ENCODE results near the gene ATP6V0A1. TPM values are rescaled to one million over a fixed set of nuclear protein-coding genes. Genes with fewer than 3 reads are reported as not detected.
"Not testable (repeated sequence)": the region's sequence is repeated elsewhere in the genome, so short reads cannot be mapped to it uniquely, and the experiment has no call there.

The ATP6V0A1 gene
- total RNA-seq, 5 donors from 2014 or later (not counting 1 experiment from before 2014, with no cell fraction given): 11.1 to 18.0 (median 14.9) TPM

DNA sequence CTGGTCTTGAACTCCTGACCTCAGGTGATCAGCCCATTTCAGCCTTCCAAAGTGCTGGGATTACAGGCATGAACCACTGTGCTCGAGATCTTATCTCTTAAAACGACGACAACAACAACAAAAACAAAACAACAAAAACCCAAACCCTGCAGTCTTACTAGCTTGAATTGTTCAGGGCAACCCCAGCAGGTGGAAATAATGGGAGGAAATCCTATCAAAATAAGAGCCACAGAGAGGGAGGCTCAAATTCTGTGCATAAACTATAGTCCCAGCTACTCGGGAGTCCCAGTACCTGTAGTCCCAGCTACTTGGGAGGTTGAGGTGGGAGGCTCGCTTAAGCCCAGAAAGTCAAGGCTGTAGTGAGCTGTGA is 16.5 kb upstream of the ATP6V0A1 start:
- ChIA-PET CTCF (interaction anchor here in 1 of 2 donors (1.1 to 1.5 kb wide), 2 partner anchors 15 to 18 kb away, joined by 5 to 6 read pairs; no protein-coding TSS in a partner anchor), POLR2A (interaction anchor here in 1 of 2 donors (0.6 kb wide), 1 partner anchor 1120 kb away, joined by 4 read pairs; no protein-coding TSS in a partner anchor)
- no peaks in the 10 kb centered on the region for H3K9me3 ChIP-seq
- H3K27me3 Mint-ChIP-seq: peaks cover 0 to 2% of the 10 kb centered on the region in 2 donors
- H3K4me3 Mint-ChIP-seq: no peak overlapping the region
- DNase-seq (no peak), ATAC-seq (replicated peaks in 1 of 4) (no peak)
- no peak overlapping the region for H3K27ac ChIP-seq (ENCODE audit: low read length)
- peak overlapping the region; percentile 41 to 58 for H3K27ac Mint-ChIP-seq
- 29% methylated on average over 1 of the region's 5 CpGs for WGBS (ENCODE audit: insufficient coverage)
- peaks cover 9 to 14% (median 12%) of the 10 kb centered on the region in 3 donors for H3K4me1 Mint-ChIP-seq
- H3K36me3 Mint-ChIP-seq: no peaks in the 10 kb centered on the region
- no peaks in the 10 kb centered on the region for H3K36me3 ChIP-seq (ENCODE audit: control insufficient read depth in 2 of 2, extremely low read depth in 1 of 2, insufficient read depth in 1 of 2, low read length in 1 of 2)
- peaks cover 0 to 7% of the 10 kb centered on the region in 2 experiments for H3K4me1 ChIP-seq (ENCODE audit: control insufficient read depth in 1 of 2, extremely low read depth in 1 of 2, insufficient read depth in 2 of 2, low read length in 2 of 2)
- peaks cover 0 to 10% of the 10 kb centered on the region in 2 experiments for H3K27me3 ChIP-seq (replicated peaks in 1 of 2; ENCODE audit: control insufficient read depth in 2 of 2, extremely low read depth in 1 of 2, insufficient read depth in 2 of 2, low read length in 1 of 2)
- H3K4me3 ChIP-seq (ENCODE audit: control insufficient read depth in 1 of 2, extremely low read depth in 1 of 2, low read length in 1 of 2): no peak overlapping the region
- no peaks in the 10 kb centered on the region for H3K9me3 Mint-ChIP-seq

DNA sequence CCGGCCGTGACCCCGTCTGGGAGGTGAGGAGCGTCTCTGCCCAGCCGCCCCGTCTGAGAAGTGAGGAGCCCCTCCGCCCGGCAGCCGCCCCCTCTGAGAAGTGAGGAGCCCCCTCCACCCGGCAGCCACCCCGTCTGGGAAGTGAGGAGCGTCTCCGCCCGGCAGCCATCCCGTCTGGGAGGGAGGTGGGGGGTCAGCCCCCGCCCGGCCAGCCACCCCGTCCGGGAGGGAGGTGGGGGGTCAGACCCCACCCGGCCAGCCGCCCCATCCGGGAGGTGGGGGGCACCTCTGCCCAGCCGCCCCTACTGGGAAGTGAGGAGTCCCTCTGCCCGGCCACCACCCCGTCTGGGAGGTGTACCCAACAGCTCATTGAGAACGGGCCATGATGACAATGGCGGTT is 9.5 kb upstream of the ATP6V0A1 start:
- not testable (repeated sequence) for H3K4me3 Mint-ChIP-seq

DNA sequence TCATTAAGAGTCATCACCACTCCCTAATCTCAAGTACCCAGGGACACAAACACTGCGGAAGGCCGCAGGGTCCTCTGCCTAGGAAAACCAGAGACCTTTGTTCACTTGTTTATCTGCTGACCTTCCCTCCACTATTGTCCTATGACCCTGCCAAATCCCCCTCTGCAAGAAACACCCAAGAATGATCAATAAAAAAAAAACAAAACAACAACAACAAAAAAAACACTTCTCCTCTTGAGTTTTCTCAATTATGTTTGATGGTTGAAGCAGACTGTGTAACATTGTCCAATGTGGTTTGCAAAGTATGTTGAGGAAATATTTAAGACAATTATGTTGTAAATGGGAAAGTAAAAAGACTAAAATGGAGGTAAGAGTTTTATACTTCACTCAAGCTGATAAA is 8.8 kb upstream of the ATP6V0A1 start:
- H3K4me1 Mint-ChIP-seq; H3K9me3 Mint-ChIP-seq; DNase-seq; H3K9me3 ChIP-seq; H3K36me3 ChIP-seq (ENCODE audit: control insufficient read depth in 2 of 2, extremely low read depth in 1 of 2, insufficient read depth in 1 of 2, low read length in 1 of 2); H3K4me3 ChIP-seq (ENCODE audit: control insufficient read depth in 1 of 2, extremely low read depth in 1 of 2, low read length in 1 of 2); H3K27ac ChIP-seq (ENCODE audit: low read length); POLR2A ChIA-PET; H3K4me1 ChIP-seq (ENCODE audit: control insufficient read depth in 1 of 2, extremely low read depth in 1 of 2, insufficient read depth in 2 of 2, low read length in 2 of 2); H3K4me3 Mint-ChIP-seq; ATAC-seq (replicated peaks in 1 of 4); H3K27me3 ChIP-seq (replicated peaks in 1 of 2; ENCODE audit: control insufficient read depth in 2 of 2, extremely low read depth in 1 of 2, insufficient read depth in 2 of 2, low read length in 1 of 2); H3K36me3 Mint-ChIP-seq; H3K27me3 Mint-ChIP-seq: not testable (repeated sequence)
- CTCF ChIA-PET: interaction anchor here in 1 of 2 donors (0.7 kb wide), 1 partner anchor 53 kb away, joined by 7 read pairs; no protein-coding TSS in a partner anchor
- WGBS (ENCODE audit: insufficient coverage): no CpG with 5 or more reads among the region's 2 CpGs
- H3K27ac Mint-ChIP-seq: peak overlapping the region in 1 of 2 donors; percentile 23

More for the DNA sequence above, 9.5 kb upstream of the ATP6V0A1 start:
- H3K36me3 ChIP-seq (ENCODE audit: control insufficient read depth in 2 of 2, extremely low read depth in 1 of 2, insufficient read depth in 1 of 2, low read length in 1 of 2); POLR2A ChIA-PET; CTCF ChIA-PET; DNase-seq; H3K27ac ChIP-seq (ENCODE audit: low read length); H3K9me3 ChIP-seq; H3K36me3 Mint-ChIP-seq; H3K27me3 Mint-ChIP-seq; H3K4me1 Mint-ChIP-seq; H3K4me3 ChIP-seq (ENCODE audit: control insufficient read depth in 1 of 2, extremely low read depth in 1 of 2, low read length in 1 of 2); H3K4me1 ChIP-seq (ENCODE audit: control insufficient read depth in 1 of 2, extremely low read depth in 1 of 2, insufficient read depth in 2 of 2, low read length in 2 of 2); H3K27ac Mint-ChIP-seq; H3K27me3 ChIP-seq (replicated peaks in 1 of 2; ENCODE audit: control insufficient read depth in 2 of 2, extremely low read depth in 1 of 2, insufficient read depth in 2 of 2, low read length in 1 of 2); H3K9me3 Mint-ChIP-seq; ATAC-seq (replicated peaks in 1 of 4): not testable (repeated sequence)
- WGBS (ENCODE audit: insufficient coverage): 96% methylated on average over 5 of the region's 27 CpGs

DNA sequence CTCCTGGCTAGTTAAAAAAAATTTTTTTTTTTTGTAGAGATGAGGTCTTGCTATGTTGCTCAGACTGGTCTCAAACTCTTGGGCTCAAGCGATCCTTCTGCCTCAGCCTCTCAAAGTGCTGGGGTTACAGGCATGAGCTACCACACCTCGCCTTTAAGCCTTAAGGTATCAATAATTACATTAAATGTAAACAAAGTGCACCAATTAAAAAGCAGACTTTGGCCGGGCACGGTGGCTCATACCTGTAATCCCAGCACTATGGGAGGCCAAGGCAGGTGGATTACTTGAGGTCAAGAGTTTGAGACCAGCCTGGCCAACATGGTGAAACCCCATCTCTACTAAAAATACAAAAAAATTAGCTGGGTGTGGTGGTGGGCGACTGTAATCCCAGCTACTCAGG is 7.4 kb upstream of the ATP6V0A1 start:
- ATAC-seq (replicated peaks in 1 of 4); H3K9me3 Mint-ChIP-seq; H3K9me3 ChIP-seq; H3K27me3 Mint-ChIP-seq; DNase-seq; H3K27ac ChIP-seq (ENCODE audit: low read length); H3K27me3 ChIP-seq (replicated peaks in 1 of 2; ENCODE audit: control insufficient read depth in 2 of 2, extremely low read depth in 1 of 2, insufficient read depth in 2 of 2, low read length in 1 of 2); H3K27ac Mint-ChIP-seq; H3K36me3 Mint-ChIP-seq; CTCF ChIA-PET; POLR2A ChIA-PET; H3K4me1 ChIP-seq (ENCODE audit: control insufficient read depth in 1 of 2, extremely low read depth in 1 of 2, insufficient read depth in 2 of 2, low read length in 2 of 2); H3K4me3 Mint-ChIP-seq; H3K4me3 ChIP-seq (ENCODE audit: control insufficient read depth in 1 of 2, extremely low read depth in 1 of 2, low read length in 1 of 2); H3K36me3 ChIP-seq (ENCODE audit: control insufficient read depth in 2 of 2, extremely low read depth in 1 of 2, insufficient read depth in 1 of 2, low read length in 1 of 2): not testable (repeated sequence)
- WGBS (ENCODE audit: insufficient coverage): no CpG with 5 or more reads among the region's 5 CpGs
- H3K4me1 Mint-ChIP-seq: peaks cover 2 to 15% (median 9%) of the 10 kb centered on the region in 3 donors

DNA sequence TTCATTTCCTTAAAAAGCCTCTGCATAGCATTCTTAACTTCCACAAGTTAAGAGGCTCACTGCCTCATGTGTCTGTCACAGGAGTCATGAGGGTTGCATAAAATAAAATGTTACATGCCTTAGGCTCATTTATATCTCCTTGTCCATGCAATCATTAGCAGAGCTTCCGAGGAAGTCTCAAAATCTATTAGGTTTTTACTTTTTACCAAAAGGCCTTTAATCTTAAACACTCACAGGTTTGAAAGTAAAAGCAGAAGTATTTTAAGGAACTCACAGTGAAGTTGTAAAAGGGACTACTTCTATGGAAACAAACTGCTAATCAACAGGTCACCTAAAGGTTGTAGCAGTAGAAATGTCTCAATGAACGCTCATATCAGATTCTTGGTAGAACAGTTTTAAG is 5.2 kb upstream of the ATP6V0A1 start:
- no peak overlapping the region for H3K4me3 Mint-ChIP-seq
- H3K27me3 Mint-ChIP-seq: peaks cover 0 to 3% of the 10 kb centered on the region in 2 donors
- Histone ChIP-seq H3K36me3 (ENCODE audit: control insufficient read depth in 2 of 2, extremely low read depth in 1 of 2, insufficient read depth in 1 of 2, low read length in 1 of 2) (no peaks in the 10 kb centered on the region), H3K4me3 (ENCODE audit: control insufficient read depth in 1 of 2, extremely low read depth in 1 of 2, low read length in 1 of 2) (no peak overlapping the region), H3K9me3 (no peaks in the 10 kb centered on the region), H3K27me3 (replicated peaks in 1 of 2; ENCODE audit: control insufficient read depth in 2 of 2, extremely low read depth in 1 of 2, insufficient read depth in 2 of 2, low read length in 1 of 2) (peaks cover 0 to 2% of the 10 kb centered on the region in 2 experiments), H3K27ac (ENCODE audit: low read length) (no peak overlapping the region), H3K4me1 (ENCODE audit: control insufficient read depth in 1 of 2, extremely low read depth in 1 of 2, insufficient read depth in 2 of 2, low read length in 2 of 2) (peaks cover 17 to 25% of the 10 kb centered on the region in 2 experiments)
- no peaks in the 10 kb centered on the region for H3K9me3 Mint-ChIP-seq
- DNase-seq (no peak), ATAC-seq (replicated peaks in 1 of 4) (no peak)
- H3K4me1 Mint-ChIP-seq: peaks cover 19 to 33% (median 27%) of the 10 kb centered on the region in 3 donors
- peak overlapping the region in 1 of 2 donors; percentile 57 for H3K27ac Mint-ChIP-seq
- POLR2A ChIA-PET: no interaction called here
- WGBS (ENCODE audit: insufficient coverage): no CpG with 5 or more reads among the region's 2 CpGs
- H3K36me3 Mint-ChIP-seq: no peaks in the 10 kb centered on the region
- CTCF ChIA-PET: no interaction called here

DNA sequence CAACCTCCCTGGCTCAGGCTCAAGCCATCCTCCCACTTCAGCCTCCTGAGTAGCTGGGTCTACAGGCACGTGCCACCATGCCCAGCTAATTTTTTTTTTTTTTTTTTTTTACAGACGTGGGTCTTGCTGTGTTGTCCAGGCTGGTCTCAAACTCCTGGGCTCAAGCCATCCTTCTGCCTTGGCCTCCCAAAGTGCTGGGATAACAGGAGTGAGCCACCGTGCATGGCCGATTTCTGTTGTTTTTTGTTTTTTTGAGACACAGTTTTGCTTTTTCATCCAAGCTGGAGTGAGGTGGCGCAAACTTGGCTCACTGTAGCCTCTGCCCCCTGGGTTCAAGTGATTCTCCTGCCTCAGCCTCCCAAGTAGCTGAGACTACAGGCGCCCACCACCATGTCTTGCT is 3.7 kb upstream of the ATP6V0A1 start:
- H3K9me3 Mint-ChIP-seq; H3K27ac ChIP-seq (ENCODE audit: low read length); H3K27ac Mint-ChIP-seq; H3K36me3 ChIP-seq (ENCODE audit: control insufficient read depth in 2 of 2, extremely low read depth in 1 of 2, insufficient read depth in 1 of 2, low read length in 1 of 2); H3K27me3 ChIP-seq (replicated peaks in 1 of 2; ENCODE audit: control insufficient read depth in 2 of 2, extremely low read depth in 1 of 2, insufficient read depth in 2 of 2, low read length in 1 of 2); H3K36me3 Mint-ChIP-seq; ATAC-seq (replicated peaks in 1 of 4); H3K4me3 ChIP-seq (ENCODE audit: control insufficient read depth in 1 of 2, extremely low read depth in 1 of 2, low read length in 1 of 2); H3K4me3 Mint-ChIP-seq; CTCF ChIA-PET; H3K9me3 ChIP-seq; H3K27me3 Mint-ChIP-seq; DNase-seq: not testable (repeated sequence)
- peaks cover 22 to 38% of the 10 kb centered on the region in 2 experiments for H3K4me1 ChIP-seq (ENCODE audit: control insufficient read depth in 1 of 2, extremely low read depth in 1 of 2, insufficient read depth in 2 of 2, low read length in 2 of 2)
- H3K4me1 Mint-ChIP-seq: peaks cover 32 to 47% (median 41%) of the 10 kb centered on the region in 3 donors
- POLR2A ChIA-PET: interaction anchor here (0.5 to 0.7 kb wide), 3 partner anchors 65 to 205 kb away, joined by 3 to 8 read pairs (median 4); no protein-coding TSS in a partner anchor
- WGBS (ENCODE audit: insufficient coverage): 83% methylated on average over 1 of the region's 6 CpGs

Measured in T-cell (primary cell).